SU-DHL-6 (cell line): Measurements from ENCODE around the gene MEIS2.

Experiments
- H2AFZ ChIP-seq: fragments of 200-600 bp; sonication (generic); 2 replicates; pipeline ENCODE4 v1.6.1; 2014; ENCODE audit warnings: low read depth, mild to moderate bottlenecking, moderate library complexity, mixed read lengths, antibody characterized with exemption, low read length; ENCODE audit not compliant: severe bottlenecking
- H3F3A ChIP-seq: fragments of 200-600 bp; shearing (Covaris generic); 2 replicates; pipeline ENCODE4 v1.6.0; 2016; ENCODE audit warnings: antibody characterized with exemption, mild to moderate bottlenecking; ENCODE audit not compliant: insufficient read depth
- H3K27ac ChIP-seq: fragments of 200-600 bp; sonication (generic); 2 replicates; pipeline ENCODE4 v1.5.1; 2016; ENCODE audit warnings: low read depth, mild to moderate bottlenecking, low read length, moderate library complexity, mixed read lengths
- H3K27me3 ChIP-seq: fragments of 200-600 bp; sonication (generic), shearing (Covaris generic); 2 replicates; pipeline ENCODE4 v1.6.0; 2014; ENCODE audit warnings: mild to moderate bottlenecking, low read length
- H3K36me3 ChIP-seq: fragments of 200-600 bp; sonication (generic); 2 replicates; pipeline ENCODE4 v1.6.1; 2014; ENCODE audit warnings: mild to moderate bottlenecking, low read length, mixed read lengths
- H3K4me2 ChIP-seq: fragments of 300-600, 200-600 bp; shearing (Covaris generic), sonication (generic); 2 replicates; pipeline ENCODE4 v1.6.0; 2014; ENCODE audit warnings: low read length, low read depth, mild to moderate bottlenecking; ENCODE audit not compliant: poor library complexity, severe bottlenecking
- H3K4me3 ChIP-seq: fragments of 200-600 bp; sonication (generic); 2 replicates; pipeline ENCODE4 v1.5.1; 2014; ENCODE audit warnings: antibody characterized with exemption, low read length, mild to moderate bottlenecking, mixed read lengths; ENCODE audit not compliant: insufficient read depth, poor library complexity, severe bottlenecking
- H3K79me2 ChIP-seq: fragments of 200-600 bp; sonication (generic); 2 replicates; pipeline ENCODE4 v1.6.1; 2014; ENCODE audit warnings: mild to moderate bottlenecking, low read length, moderate library complexity; ENCODE audit not compliant: insufficient read depth
- H3K9ac ChIP-seq: fragments of 200-600 bp; sonication (generic); 2 replicates; pipeline ENCODE4 v1.7.0; 2014; ENCODE audit warnings: mild to moderate bottlenecking, low read length
- H3K9me2 ChIP-seq: fragments of 200-600 bp; sonication (generic); replicated peaks from 2 replicates; pipeline ENCODE4 v1.6.1; 2014; ENCODE audit warnings: low read length; ENCODE audit not compliant: insufficient read depth
- H3K9me3 ChIP-seq: fragments of 200-600 bp; sonication (generic); 2 replicates; pipeline ENCODE4 v1.6.1; 2014; ENCODE audit warnings: low read length, mixed read lengths; ENCODE audit not compliant: insufficient read depth
- H4K20me1 ChIP-seq: fragments of 200-600 bp; sonication (generic); 2 replicates; pipeline ENCODE4 v1.6.1; 2014; ENCODE audit warnings: low read depth, mild to moderate bottlenecking, antibody characterized with exemption, low read length, moderate library complexity, mixed read lengths
- CTCF ChIP-seq: fragments of 200-600 bp; sonication (generic); IDR thresholded peaks from one replicate; pipeline ENCODE4 v1.5.1; 2017; ENCODE audit warnings: antibody characterized with exemption, mild to moderate bottlenecking, low read length, moderate library complexity; ENCODE audit not compliant: insufficient read depth, poor library complexity, severe bottlenecking
- EZH2phosphoT487 ChIP-seq: fragments of 200-600 bp; sonication (generic), shearing (Covaris generic); conservative IDR thresholded peaks from 2 replicates; pipeline ENCODE4 v1.6.1; 2018; ENCODE audit warnings: mild to moderate bottlenecking, antibody characterized with exemption, low read length, moderate library complexity, mixed read lengths

Gene MEIS2

GRCh38 chr15:37100109-37100965 is at the start of gene MEIS2:
Gene MEIS2, minus strand, starts transcription at chr15:37100549. Its CDS starts 1,083 bp downstream, at chr15:37099466.
- H3K79me2 ChIP-seq: peaks cover 43% of the 10 kb centered on the region
- H3K9me3 ChIP-seq: no peaks in the 10 kb centered on the region
- H3K9ac ChIP-seq: peak within 1 kb of the TSS; percentile 98
- no peaks in the 10 kb centered on the region for H3K9me2 ChIP-seq
- H3K4me2 ChIP-seq: peak within 1 kb of the TSS; percentile 99
- peak within 1 kb of the TSS; percentile 90 for H2AFZ ChIP-seq
- H3K36me3 ChIP-seq: no peaks in the 10 kb centered on the region
- TF ChIP-seq CTCF: no peak
- no peak for TF ChIP-seq EZH2phosphoT487
- H3F3A ChIP-seq: peaks cover 19% of the 10 kb centered on the region
- no peaks in the 10 kb centered on the region for H3K27me3 ChIP-seq
- peak within 1 kb of the TSS; percentile 97 for H3K27ac ChIP-seq
- peak within 1 kb of the TSS; percentile 98 for H3K4me3 ChIP-seq
- H4K20me1 ChIP-seq: no peaks in the 10 kb centered on the region

GRCh38 chr15:37149146-37149545 is 48.8 kb upstream of the MEIS2 start:
- Histone ChIP-seq H2AFZ (no peak overlapping the region), H3K9ac (no peak overlapping the region), H4K20me1 (no peaks in the 10 kb centered on the region), H3K79me2 (no peaks in the 10 kb centered on the region), H3K36me3 (no peaks in the 10 kb centered on the region), H3K9me2 (no peaks in the 10 kb centered on the region), H3K27ac (no peak overlapping the region), H3K4me3 (no peak overlapping the region), H3K4me2 (no peak overlapping the region), H3F3A (no peaks in the 10 kb centered on the region), H3K27me3 (no peaks in the 10 kb centered on the region), H3K9me3 (no peaks in the 10 kb centered on the region)
- TF ChIP-seq CTCF (no peak), EZH2phosphoT487 (no peak)

GRCh38 chr15:37148714-37149113 is 48.4 kb upstream of the MEIS2 start:
- H3K27me3 ChIP-seq: no peaks in the 10 kb centered on the region
- H3K4me2 ChIP-seq: no peak overlapping the region
- no peaks in the 10 kb centered on the region for H3K79me2 ChIP-seq
- no peaks in the 10 kb centered on the region for H3K36me3 ChIP-seq
- no peak overlapping the region for H3K4me3 ChIP-seq
- no peaks in the 10 kb centered on the region for H3F3A ChIP-seq
- H3K27ac ChIP-seq: no peak overlapping the region
- H4K20me1 ChIP-seq: no peaks in the 10 kb centered on the region
- no peak overlapping the region for H3K9ac ChIP-seq
- no peak overlapping the region for H2AFZ ChIP-seq
- H3K9me3 ChIP-seq: no peaks in the 10 kb centered on the region
- H3K9me2 ChIP-seq: no peaks in the 10 kb centered on the region
- no peak for TF ChIP-seq EZH2phosphoT487
- no peak for TF ChIP-seq CTCF
